BLaER1 (cell line): Measurements from ENCODE around the gene CDK6.
A peak's percentile ranks its signal among the peaks of the same experiment; 100 is the strongest.

Source experiments
- H3K27ac ChIP-seq: shearing (Covaris generic); formaldehyde crosslinking; 2 replicates; pipeline ENCODE4 v1.8.1; 2022
- H3K27me3 ChIP-seq: shearing (Covaris generic); formaldehyde crosslinking; 2 replicates; pipeline ENCODE4 v1.8.1; 2022
- H3K36me3 ChIP-seq: shearing (Covaris generic); formaldehyde crosslinking; 2 replicates; pipeline ENCODE4 v1.8.1; 2022
- H3K4me1 ChIP-seq: shearing (Covaris generic); formaldehyde crosslinking; 2 replicates; pipeline ENCODE4 v1.8.1; 2022
- H3K4me2 ChIP-seq: shearing (Covaris generic); formaldehyde crosslinking; 2 replicates; pipeline ENCODE4 v1.8.1; 2022
- H3K4me3 ChIP-seq: shearing (Covaris generic); formaldehyde crosslinking; 2 replicates; pipeline ENCODE4 v1.8.1; 2022
- H3K9ac ChIP-seq: shearing (Covaris generic); formaldehyde crosslinking; 2 replicates; pipeline ENCODE4 v1.8.1; 2022
- H3K9me3 ChIP-seq: shearing (Covaris generic); formaldehyde crosslinking; 2 replicates; pipeline ENCODE4 v1.8.1; 2022
- H4K20me1 ChIP-seq: shearing (Covaris generic); formaldehyde crosslinking; 2 replicates; pipeline ENCODE4 v1.8.1; 2022
- Cebpa-rat ChIP-seq: shearing (Covaris generic); IDR thresholded peaks from 2 replicates; pipeline ENCODE4 v1.8.1; 2022

CDK6 gene

DNA sequence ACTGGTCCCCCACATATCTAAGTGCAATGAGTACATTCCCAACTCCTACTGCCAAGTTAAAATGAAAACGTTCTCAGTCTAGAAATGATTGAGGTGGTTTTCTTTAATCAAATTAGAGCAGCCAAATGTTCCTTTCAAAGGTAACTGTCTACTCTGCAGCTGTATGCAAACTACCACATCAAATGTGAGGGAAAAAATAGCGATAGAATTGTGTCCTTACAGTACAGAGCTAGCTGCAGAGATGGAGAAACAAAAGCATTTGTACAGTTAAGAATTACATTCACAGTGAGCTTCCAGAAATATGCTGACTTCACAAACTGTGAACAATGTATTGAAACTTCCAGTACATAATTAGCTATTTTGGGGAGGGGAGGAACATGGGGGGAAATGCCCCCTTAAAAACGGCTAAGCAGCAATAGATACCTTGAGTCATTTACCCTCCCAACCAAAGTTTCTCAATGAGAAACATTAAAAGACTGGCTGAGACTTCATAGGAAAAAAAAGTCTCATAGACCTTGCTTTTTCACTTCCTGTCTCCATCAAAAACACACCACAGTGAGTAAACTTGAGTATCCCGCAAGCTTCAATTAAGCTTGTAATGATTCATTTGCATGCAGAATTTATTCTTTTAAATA is 22.9 kb downstream of the CDK6 start:
- peaks cover 33% of the 10 kb centered on the region for H3K4me1 ChIP-seq
- peaks cover 15% of the 10 kb centered on the region for H3K9me3 ChIP-seq
- no peak for TF ChIP-seq Cebpa-rat
- peaks cover 8% of the 10 kb centered on the region; the same call in 1 of the 2 replicates for H3K36me3 ChIP-seq
- H3K4me2 ChIP-seq, result peak overlapping the region; percentile 15
- no peak overlapping the region for H3K27ac ChIP-seq
- H3K9ac ChIP-seq, result no peak overlapping the region
- H3K27me3 ChIP-seq, result no peaks in the 10 kb centered on the region
- H3K4me3 ChIP-seq, result no peak overlapping the region
- H4K20me1 ChIP-seq, result peaks cover 32% of the 10 kb centered on the region

DNA sequence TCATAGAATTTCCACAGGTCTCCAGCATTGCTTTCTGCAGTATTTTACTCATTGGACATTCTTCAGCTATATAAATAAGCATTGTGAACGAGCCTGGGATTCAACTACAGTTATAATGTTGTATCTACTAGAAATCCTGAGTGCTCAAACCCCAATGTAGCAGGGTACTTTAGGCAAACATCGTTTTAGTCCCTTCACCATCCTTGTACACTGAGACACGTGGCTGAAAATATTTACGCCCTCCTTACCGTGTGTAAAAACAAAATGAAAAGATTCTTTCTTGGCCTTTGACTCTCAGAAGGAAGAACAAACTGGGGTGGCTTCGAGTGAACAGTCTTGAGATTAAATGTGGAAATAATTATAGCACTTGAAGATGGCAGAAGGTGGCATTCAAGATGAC is 25.2 kb downstream of the CDK6 start:
- H3K36me3 ChIP-seq, result peaks cover 15% of the 10 kb centered on the region; the same call in 1 of the 2 replicates
- no peak overlapping the region for H3K27ac ChIP-seq
- H3K9ac ChIP-seq, result no peak overlapping the region
- peaks cover 33% of the 10 kb centered on the region for H3K4me1 ChIP-seq
- H4K20me1 ChIP-seq, result peaks cover 36% of the 10 kb centered on the region; the same call in 1 of the 2 replicates
- H3K9me3 ChIP-seq, result peaks cover 14% of the 10 kb centered on the region
- TF ChIP-seq Cebpa-rat, result no peak
- H3K4me2 ChIP-seq, result no peak overlapping the region
- H3K4me3 ChIP-seq, result no peak overlapping the region
- no peaks in the 10 kb centered on the region for H3K27me3 ChIP-seq

DNA sequence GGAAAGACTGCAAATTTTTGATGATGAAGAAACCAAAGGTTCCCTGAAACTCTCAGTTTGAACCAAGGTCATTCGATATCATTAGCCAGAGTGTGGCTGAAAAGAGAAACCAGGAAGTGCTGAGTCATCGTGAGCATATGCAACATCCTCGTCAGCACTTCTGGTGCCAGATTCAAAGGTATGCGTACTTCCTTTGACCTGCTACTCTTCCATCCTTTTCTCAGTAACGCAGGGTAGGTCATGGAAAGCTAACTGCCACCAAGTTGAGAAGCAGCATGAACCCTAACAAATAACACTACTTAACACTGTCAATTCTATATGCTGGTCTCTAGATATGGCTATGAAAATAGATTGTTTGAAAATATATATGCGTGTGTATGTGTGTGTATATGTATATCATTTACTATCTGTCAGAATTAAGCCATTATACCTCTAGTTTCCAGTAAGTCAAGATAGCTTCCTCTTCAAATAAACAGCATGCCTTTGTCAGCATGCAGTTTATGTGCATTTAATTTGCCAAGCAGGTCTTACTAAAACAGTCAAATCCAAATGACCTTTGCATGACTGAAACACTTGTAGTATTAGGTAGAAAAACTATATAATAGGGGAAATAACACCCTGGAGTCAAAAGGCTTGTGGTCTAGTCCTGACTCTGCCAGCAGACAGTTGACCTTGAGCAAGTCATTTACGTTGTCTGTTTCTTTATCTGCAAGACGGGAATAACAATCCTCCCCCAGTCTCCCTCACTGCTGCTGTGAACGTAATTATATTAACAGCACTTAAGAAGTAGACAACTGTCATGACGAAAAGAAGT is 26.4 kb downstream of the CDK6 start:
- Histone ChIP-seq H3K27me3 (no peaks in the 10 kb centered on the region), H3K27ac (no peak overlapping the region; the same call in 1 of the 2 replicates), H3K9me3 (peaks cover 2% of the 10 kb centered on the region), H3K9ac (no peak overlapping the region), H3K4me3 (no peak overlapping the region), H4K20me1 (peaks cover 32% of the 10 kb centered on the region; the same call in 1 of the 2 replicates), H3K4me2 (peak overlapping the region; percentile 28; the same call in 1 of the 2 replicates), H3K4me1 (peaks cover 33% of the 10 kb centered on the region), H3K36me3 (peaks cover 17% of the 10 kb centered on the region; the same call in 1 of the 2 replicates)
- no peak for TF ChIP-seq Cebpa-rat

DNA sequence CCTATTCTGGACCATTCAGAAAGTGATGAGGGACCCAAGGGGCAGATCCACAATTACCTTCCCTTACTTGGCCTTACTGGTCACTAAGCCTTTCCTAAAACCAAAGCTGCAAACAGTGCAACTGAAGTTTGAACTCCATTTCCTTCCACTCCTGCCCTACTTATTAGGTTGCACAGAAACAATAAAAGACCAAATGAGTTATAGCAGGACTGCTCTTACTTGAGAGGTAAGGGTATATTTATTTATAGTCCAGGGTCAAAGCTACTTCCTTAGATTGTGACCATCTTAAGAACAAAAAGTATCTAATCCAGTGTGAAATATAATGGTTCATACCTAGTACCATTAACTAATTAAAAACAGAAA is 27.0 kb downstream of the CDK6 start:
- Histone ChIP-seq H3K4me3 (no peak overlapping the region), H4K20me1 (peaks cover 32% of the 10 kb centered on the region), H3K36me3 (peaks cover 17% of the 10 kb centered on the region; the same call in 1 of the 2 replicates), H3K27me3 (no peaks in the 10 kb centered on the region), H3K27ac (no peak overlapping the region; the same call in 1 of the 2 replicates), H3K4me1 (peaks cover 33% of the 10 kb centered on the region), H3K9ac (no peak overlapping the region), H3K4me2 (peak overlapping the region; percentile 28; the same call in 1 of the 2 replicates), H3K9me3 (no peaks in the 10 kb centered on the region)
- TF ChIP-seq Cebpa-rat, result no peak

DNA sequence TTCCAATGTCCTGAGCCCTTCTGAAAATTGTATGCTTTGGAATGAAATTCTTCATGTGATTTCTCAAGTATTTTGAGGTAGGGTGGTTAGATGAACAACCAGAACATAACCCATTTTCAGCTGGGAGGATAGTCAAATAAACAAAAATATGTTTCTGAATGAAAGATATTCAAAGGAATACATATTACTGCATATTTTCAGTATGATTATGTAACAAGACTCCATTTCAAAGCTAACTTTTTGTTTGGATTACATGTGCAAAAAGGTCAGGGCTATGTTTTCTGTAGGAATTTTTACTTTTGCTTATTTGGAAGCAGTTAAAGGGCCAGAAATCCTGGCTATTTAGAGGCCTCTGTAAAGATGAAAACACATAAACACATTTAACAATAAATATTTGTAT is 27.7 kb downstream of the CDK6 start:
- H3K9me3 ChIP-seq, result no peaks in the 10 kb centered on the region
- H3K4me3 ChIP-seq, result no peak overlapping the region
- peaks cover 25% of the 10 kb centered on the region for H3K4me1 ChIP-seq
- no peaks in the 10 kb centered on the region for H3K27me3 ChIP-seq
- peaks cover 34% of the 10 kb centered on the region for H4K20me1 ChIP-seq
- no peak overlapping the region for H3K9ac ChIP-seq
- no peak overlapping the region for H3K27ac ChIP-seq
- no peak for TF ChIP-seq Cebpa-rat
- peaks cover 17% of the 10 kb centered on the region; the same call in 1 of the 2 replicates for H3K36me3 ChIP-seq
- no peak overlapping the region for H3K4me2 ChIP-seq

DNA sequence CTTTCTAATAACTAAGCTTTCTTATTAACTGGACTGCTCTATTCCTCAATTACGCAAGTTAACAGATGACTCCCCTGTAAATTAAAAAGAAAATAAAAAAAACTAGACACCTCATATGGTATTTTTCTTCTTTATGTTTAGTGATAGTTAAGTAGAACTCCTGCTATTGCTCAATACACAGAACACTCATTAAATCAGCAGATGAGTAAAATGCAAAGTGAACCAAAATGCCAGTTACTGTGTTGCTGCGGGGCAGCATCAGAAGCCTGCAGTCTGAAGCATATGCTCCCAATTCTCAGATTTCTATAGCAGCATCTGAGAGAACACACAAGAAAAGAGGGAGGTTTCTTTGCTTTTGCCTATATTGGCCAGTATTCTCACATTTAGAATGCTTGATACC is 28.4 kb downstream of the CDK6 start:
- no peak overlapping the region for H3K4me2 ChIP-seq
- H3K4me3 ChIP-seq, result no peak overlapping the region
- no peaks in the 10 kb centered on the region for H3K9me3 ChIP-seq
- no peak overlapping the region for H3K27ac ChIP-seq
- peaks cover 34% of the 10 kb centered on the region for H4K20me1 ChIP-seq
- H3K4me1 ChIP-seq, result peaks cover 19% of the 10 kb centered on the region
- no peak for TF ChIP-seq Cebpa-rat
- no peaks in the 10 kb centered on the region for H3K27me3 ChIP-seq
- H3K36me3 ChIP-seq, result peaks cover 17% of the 10 kb centered on the region; the same call in 1 of the 2 replicates
- H3K9ac ChIP-seq, result no peak overlapping the region

DNA sequence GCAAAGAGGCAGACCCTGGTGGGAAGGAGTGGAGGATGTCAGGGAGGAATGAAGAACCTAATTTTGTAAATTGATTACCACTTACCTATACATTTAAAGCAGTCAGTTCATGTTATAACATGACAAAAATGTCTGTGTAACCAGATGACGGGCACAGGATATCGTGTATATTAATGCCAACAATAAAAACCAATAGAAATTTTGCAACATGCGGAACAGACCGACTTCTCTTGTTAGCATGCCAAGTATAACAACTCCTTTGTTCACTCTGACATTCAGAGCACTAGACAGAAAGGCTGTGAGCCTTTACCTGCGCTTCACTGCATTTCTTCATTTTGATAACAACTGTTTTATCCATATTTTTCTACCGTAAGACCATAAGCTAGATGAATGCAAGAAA is 29.9 kb downstream of the CDK6 start:
- no peak overlapping the region for H3K9ac ChIP-seq
- H3K27me3 ChIP-seq, result no peaks in the 10 kb centered on the region
- no peaks in the 10 kb centered on the region for H3K9me3 ChIP-seq
- H3K36me3 ChIP-seq, result peaks cover 13% of the 10 kb centered on the region; the same call in 1 of the 2 replicates
- no peak overlapping the region for H3K4me3 ChIP-seq
- H3K4me1 ChIP-seq, result peaks cover 13% of the 10 kb centered on the region
- TF ChIP-seq Cebpa-rat, result no peak
- no peak overlapping the region for H3K27ac ChIP-seq
- no peak overlapping the region for H3K4me2 ChIP-seq
- peaks cover 33% of the 10 kb centered on the region for H4K20me1 ChIP-seq

DNA sequence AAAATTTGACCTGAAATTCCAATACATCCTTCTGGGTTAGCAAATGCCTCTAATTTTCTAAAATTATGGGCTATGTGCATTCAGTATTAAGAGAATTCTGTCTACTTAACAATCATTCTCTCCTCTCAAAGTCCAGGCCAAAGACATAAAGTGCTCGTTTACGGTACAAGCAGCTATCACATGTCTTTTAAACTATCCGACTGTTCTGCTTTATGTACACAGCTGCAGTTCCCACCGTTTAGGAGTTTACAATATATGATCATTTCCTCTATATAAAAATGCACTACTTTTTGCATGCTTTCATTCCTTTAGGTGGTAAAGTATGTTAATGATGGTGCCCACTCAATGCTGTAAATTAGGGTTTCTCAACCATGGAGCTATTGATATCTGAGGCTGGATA is 34.0 kb downstream of the CDK6 start:
- Histone ChIP-seq H3K4me3 (no peak overlapping the region), H3K4me1 (no peaks in the 10 kb centered on the region), H3K9me3 (no peaks in the 10 kb centered on the region), H4K20me1 (peaks cover 68% of the 10 kb centered on the region), H3K4me2 (no peak overlapping the region), H3K36me3 (peaks cover 9% of the 10 kb centered on the region; the same call in 1 of the 2 replicates), H3K27me3 (no peaks in the 10 kb centered on the region), H3K9ac (no peak overlapping the region), H3K27ac (no peak overlapping the region)
- no peak for TF ChIP-seq Cebpa-rat

DNA sequence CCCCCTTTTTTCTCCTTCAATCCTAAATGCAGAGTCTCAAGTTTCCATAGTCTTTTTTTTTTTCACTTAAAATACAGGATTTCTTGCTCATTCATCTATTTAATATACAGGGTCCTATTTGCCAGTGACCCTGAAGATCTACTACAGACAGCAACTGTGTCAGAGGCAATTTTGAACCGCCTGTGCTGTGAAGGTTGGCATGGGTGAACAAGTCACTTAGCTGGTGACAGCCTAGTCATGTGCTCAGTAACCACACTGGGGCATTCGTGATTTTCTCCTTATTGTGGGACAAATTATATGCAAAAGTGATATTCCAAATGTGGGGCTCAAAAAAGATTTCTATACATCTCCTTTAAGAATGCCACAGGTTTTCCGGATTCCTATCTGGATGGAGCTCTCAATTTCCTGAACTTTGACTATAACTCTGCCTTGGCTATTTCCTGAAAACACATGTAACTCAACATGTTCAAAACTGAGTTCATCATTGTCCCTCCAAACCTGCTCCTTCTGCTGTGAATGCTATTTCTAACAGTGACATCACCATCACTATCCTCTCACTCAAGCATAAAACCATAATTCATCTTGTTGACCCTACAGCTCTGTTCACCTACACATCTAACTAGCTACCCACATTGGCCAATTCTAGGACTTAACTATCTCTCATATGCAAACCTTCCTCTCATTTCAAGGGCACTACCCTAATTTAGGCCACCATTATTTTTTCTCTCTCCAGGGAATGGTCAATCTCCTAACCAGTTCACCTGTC is 36.7 kb downstream of the CDK6 start:
- H3K4me3 ChIP-seq, result no peak overlapping the region
- no peaks in the 10 kb centered on the region for H3K27me3 ChIP-seq
- no peak overlapping the region for H3K9ac ChIP-seq
- no peak overlapping the region for H3K4me2 ChIP-seq
- TF ChIP-seq Cebpa-rat, result no peak
- H3K27ac ChIP-seq, result no peak overlapping the region
- H3K36me3 ChIP-seq, result no peaks in the 10 kb centered on the region
- H4K20me1 ChIP-seq, result peaks cover 72% of the 10 kb centered on the region
- H3K4me1 ChIP-seq, result no peaks in the 10 kb centered on the region
- H3K9me3 ChIP-seq, result no peaks in the 10 kb centered on the region
